A673 (cell line): Measurements from ENCODE around the gene TSPYL2.

ENCODE experiments used
- EZH2 ChIP-seq: fragments of 200-600 bp; sonication (generic); IDR thresholded peaks from 2 replicates; pipeline ENCODE4 v1.6.1; 2017; ENCODE audit warnings: borderline replicate concordance, low read depth, mild to moderate bottlenecking, mixed read lengths, antibody characterized with exemption, low read length; ENCODE audit not compliant: poor library complexity, severe bottlenecking
- TF ChIP-seq, protein P1 (sequence below): fragments of 300-800, 200-600 bp; sonication (generic); conservative IDR thresholded peaks from 2 replicates; pipeline ENCODE4 v1.5.1; 2017; ENCODE audit warnings: low read depth, mild to moderate bottlenecking, antibody characterized with exemption, low read length, moderate library complexity, mixed read lengths

DNA sequence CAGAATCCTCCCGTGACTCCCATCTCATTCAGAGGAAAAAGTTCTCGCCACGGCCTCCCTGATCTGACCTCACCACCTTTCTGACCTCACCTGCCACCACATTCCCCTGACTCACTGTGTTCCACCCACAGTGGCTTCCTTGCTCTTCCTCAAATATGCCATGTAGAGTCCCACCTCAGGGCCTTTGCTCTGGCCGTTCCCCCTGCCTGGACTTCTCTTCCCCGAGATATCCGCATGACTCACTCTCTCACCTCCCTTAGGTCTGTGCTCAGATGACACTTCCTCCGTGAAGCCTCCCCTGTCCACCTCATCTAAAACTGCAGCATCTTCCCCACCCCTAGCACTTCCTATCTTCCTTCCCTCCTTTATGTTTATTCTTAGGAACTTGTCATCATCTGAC, 7.2 kb upstream of the TSPYL2 start:
- TF ChIP-seq, protein P1, sequence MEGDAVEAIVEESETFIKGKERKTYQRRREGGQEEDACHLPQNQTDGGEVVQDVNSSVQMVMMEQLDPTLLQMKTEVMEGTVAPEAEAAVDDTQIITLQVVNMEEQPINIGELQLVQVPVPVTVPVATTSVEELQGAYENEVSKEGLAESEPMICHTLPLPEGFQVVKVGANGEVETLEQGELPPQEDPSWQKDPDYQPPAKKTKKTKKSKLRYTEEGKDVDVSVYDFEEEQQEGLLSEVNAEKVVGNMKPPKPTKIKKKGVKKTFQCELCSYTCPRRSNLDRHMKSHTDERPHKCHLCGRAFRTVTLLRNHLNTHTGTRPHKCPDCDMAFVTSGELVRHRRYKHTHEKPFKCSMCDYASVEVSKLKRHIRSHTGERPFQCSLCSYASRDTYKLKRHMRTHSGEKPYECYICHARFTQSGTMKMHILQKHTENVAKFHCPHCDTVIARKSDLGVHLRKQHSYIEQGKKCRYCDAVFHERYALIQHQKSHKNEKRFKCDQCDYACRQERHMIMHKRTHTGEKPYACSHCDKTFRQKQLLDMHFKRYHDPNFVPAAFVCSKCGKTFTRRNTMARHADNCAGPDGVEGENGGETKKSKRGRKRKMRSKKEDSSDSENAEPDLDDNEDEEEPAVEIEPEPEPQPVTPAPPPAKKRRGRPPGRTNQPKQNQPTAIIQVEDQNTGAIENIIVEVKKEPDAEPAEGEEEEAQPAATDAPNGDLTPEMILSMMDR, result no peak
- TF ChIP-seq EZH2, result no peak
